ENCODE data around the gene PSMD12. TPM values are rescaled to one million over a fixed set of nuclear protein-coding genes. Genes with fewer than 3 reads are reported as not detected.

PSMD12 gene
- total and polyA plus RNA-seq, 9 of the 15 experiments (the other 6 are each of a cell fraction or from before 2014, with no cell fraction given): 36.6 to 150 (median 65.5) TPM

DNA sequence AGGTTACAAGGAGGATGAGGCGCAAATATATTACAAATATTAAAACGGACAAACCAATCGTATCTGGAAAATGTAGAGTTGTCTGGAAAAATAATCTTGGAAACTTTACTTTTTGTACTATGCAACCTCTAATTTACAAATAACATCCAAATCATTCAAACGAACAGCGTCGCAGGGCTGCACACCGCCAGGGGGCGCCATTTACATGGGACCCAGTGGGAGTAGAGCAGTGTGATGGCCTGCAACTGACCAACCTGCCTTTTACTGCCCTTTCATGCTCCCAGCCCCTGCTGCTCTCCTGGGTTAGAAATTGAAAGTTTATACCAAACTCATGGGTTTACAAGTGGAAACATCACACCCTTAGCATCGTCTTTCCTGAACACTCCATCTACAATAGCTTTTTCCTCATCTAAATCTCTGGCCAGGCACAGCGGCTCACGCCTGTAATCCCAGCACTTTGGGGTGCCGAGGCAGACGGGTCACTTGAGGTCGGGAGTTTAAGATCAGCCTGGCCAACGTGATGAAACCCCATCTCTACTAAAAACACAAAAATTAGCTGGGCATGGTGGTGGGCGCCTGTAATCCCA is 20.7 kb upstream of the PSMD12 start:
- FAIRE-seq: peak; percentile 32
- no peaks in the 10 kb centered on the region for H3K79me2 ChIP-seq (ENCODE audit: control insufficient read depth, insufficient read depth, low read length)
- peak; percentile 35; the same call in 1 of the 2 replicates for TF ChIP-seq RB1 (IDR thresholded peaks at IDR 0.05; ENCODE audit: low read depth)
- TF ChIP-seq, protein P1, sequence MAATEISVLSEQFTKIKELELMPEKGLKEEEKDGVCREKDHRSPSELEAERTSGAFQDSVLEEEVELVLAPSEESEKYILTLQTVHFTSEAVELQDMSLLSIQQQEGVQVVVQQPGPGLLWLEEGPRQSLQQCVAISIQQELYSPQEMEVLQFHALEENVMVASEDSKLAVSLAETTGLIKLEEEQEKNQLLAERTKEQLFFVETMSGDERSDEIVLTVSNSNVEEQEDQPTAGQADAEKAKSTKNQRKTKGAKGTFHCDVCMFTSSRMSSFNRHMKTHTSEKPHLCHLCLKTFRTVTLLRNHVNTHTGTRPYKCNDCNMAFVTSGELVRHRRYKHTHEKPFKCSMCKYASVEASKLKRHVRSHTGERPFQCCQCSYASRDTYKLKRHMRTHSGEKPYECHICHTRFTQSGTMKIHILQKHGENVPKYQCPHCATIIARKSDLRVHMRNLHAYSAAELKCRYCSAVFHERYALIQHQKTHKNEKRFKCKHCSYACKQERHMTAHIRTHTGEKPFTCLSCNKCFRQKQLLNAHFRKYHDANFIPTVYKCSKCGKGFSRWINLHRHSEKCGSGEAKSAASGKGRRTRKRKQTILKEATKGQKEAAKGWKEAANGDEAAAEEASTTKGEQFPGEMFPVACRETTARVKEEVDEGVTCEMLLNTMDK (IDR thresholded peaks at IDR 0.05; ENCODE audit: borderline replicate concordance, insufficient read depth, low read depth, low read length, poor library complexity, severe bottlenecking): peak; percentile 80
- peak; percentile 51; the same call in 1 of the 2 replicates for TF ChIP-seq CBX1 (IDR thresholded peaks at IDR 0.05; ENCODE audit: low read depth)
- TF ChIP-seq YY1 (IDR thresholded peaks at IDR 0.05; ENCODE audit: borderline replicate concordance in 1 of 3, control insufficient read depth in 1 of 3, extremely low read depth in 1 of 3, insufficient read depth in 3 of 3, insufficient read length in 1 of 3, insufficient replicate concordance in 2 of 3, low read depth in 1 of 3, low read length in 2 of 3): peak in 1 of 3 experiments; percentile 14
- TF ChIP-seq, protein P2, sequence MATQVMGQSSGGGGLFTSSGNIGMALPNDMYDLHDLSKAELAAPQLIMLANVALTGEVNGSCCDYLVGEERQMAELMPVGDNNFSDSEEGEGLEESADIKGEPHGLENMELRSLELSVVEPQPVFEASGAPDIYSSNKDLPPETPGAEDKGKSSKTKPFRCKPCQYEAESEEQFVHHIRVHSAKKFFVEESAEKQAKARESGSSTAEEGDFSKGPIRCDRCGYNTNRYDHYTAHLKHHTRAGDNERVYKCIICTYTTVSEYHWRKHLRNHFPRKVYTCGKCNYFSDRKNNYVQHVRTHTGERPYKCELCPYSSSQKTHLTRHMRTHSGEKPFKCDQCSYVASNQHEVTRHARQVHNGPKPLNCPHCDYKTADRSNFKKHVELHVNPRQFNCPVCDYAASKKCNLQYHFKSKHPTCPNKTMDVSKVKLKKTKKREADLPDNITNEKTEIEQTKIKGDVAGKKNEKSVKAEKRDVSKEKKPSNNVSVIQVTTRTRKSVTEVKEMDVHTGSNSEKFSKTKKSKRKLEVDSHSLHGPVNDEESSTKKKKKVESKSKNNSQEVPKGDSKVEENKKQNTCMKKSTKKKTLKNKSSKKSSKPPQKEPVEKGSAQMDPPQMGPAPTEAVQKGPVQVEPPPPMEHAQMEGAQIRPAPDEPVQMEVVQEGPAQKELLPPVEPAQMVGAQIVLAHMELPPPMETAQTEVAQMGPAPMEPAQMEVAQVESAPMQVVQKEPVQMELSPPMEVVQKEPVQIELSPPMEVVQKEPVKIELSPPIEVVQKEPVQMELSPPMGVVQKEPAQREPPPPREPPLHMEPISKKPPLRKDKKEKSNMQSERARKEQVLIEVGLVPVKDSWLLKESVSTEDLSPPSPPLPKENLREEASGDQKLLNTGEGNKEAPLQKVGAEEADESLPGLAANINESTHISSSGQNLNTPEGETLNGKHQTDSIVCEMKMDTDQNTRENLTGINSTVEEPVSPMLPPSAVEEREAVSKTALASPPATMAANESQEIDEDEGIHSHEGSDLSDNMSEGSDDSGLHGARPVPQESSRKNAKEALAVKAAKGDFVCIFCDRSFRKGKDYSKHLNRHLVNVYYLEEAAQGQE (IDR thresholded peaks at IDR 0.05; ENCODE audit: borderline replicate concordance): peak; percentile 64; the same call in 1 of the 2 replicates
- TF ChIP-seq, protein P2 (CRISPR knock-in tag; IDR thresholded peaks at IDR 0.05; ENCODE audit: low read depth): no peak
- peak; percentile 51 to 75 for TF ChIP-seq RAD21 (CRISPR knock-in tag; conservative IDR thresholded peaks at IDR 0.05 in 1 of 2, IDR thresholded peaks at IDR 0.05 in 1 of 2)
- TF ChIP-seq PRPF4 (IDR thresholded peaks at IDR 0.05; ENCODE audit: insufficient read depth, low read depth, low read length, poor library complexity, severe bottlenecking): no peak

More for the DNA sequence above, 20.7 kb upstream of the PSMD12 start:
- Histone ChIP-seq H3K36me3 (ENCODE audit: control insufficient read depth, insufficient read depth, low read length) (no peaks in the 10 kb centered on the region), H2AFZ (ENCODE audit: low read depth, low read length) (no peak overlapping the region), H3K4me3 (no peak overlapping the region), H3K4me1 (replicated peaks in 1 of 2; ENCODE audit: control insufficient read depth in 2 of 2, insufficient read depth in 2 of 2, low read length in 2 of 2) (no peaks in the 10 kb centered on the region), H3K9me1 (ENCODE audit: control insufficient read depth, insufficient read depth, low read length) (no peaks in the 10 kb centered on the region), H3K4me2 (ENCODE audit: insufficient read depth, low read length) (no peak overlapping the region), H3K27ac (ENCODE audit: extremely low read depth, low read depth, low read length) (no peak overlapping the region), H3K9ac (ENCODE audit: insufficient read depth in 1 of 2, low read depth in 2 of 2, low read length in 2 of 2) (no peak overlapping the region), H3K9me3 (replicated peaks; ENCODE audit: control insufficient read depth, insufficient read depth, low read depth, low read length) (peaks cover 4% of the 10 kb centered on the region; the same call in 1 of the 2 replicates), H4K20me1 (replicated peaks; ENCODE audit: control insufficient read depth, insufficient read depth, low read length) (no peaks in the 10 kb centered on the region), H3K27me3 (ENCODE audit: control insufficient read depth in 2 of 2, insufficient read depth in 2 of 2, low read length in 2 of 2) (peaks cover 16 to 25% of the 10 kb centered on the region in 2 experiments; a peak in 4 of 5 replicates)
- 17% methylated on average over 16 of the region's 16 CpGs for WGBS (ENCODE audit: insufficient coverage, low coverage, missing lambda C conversion rate)
- in situ Hi-C loops (cut with MboI) (loop anchor here (25.0 kb wide), 1 partner anchor 300 kb away; no protein-coding TSS in a partner anchor), intact Hi-C loops (cut with micrococcal nuclease) (no loop called here)
- CTCF ChIA-PET (ENCODE audit: low intra/inter-chr PET ratio): interaction anchor here (1.2 kb wide), 2 partner anchors 89 to 215 kb away, joined by 6 to 7 read pairs; no protein-coding TSS in a partner anchor
- ATAC-seq (peak; percentile 92), DNase-seq (ENCODE audit: extremely low read depth in 1 of 4, low spot score in 3 of 4) (peak; percentile 62 to 70 (median 67))
- POLR2A ChIA-PET: no interaction called here
- BruUV-seq (replicated peaks): no TSS peak

Data from K562 (cell line).